Measurements from ENCODE around the gene CRYL1.

Gene CRYL1

GRCh38 chr13:20408181-20408580 is 117.5 kb downstream of the CRYL1 start:
- TF ChIP-seq, protein P1, sequence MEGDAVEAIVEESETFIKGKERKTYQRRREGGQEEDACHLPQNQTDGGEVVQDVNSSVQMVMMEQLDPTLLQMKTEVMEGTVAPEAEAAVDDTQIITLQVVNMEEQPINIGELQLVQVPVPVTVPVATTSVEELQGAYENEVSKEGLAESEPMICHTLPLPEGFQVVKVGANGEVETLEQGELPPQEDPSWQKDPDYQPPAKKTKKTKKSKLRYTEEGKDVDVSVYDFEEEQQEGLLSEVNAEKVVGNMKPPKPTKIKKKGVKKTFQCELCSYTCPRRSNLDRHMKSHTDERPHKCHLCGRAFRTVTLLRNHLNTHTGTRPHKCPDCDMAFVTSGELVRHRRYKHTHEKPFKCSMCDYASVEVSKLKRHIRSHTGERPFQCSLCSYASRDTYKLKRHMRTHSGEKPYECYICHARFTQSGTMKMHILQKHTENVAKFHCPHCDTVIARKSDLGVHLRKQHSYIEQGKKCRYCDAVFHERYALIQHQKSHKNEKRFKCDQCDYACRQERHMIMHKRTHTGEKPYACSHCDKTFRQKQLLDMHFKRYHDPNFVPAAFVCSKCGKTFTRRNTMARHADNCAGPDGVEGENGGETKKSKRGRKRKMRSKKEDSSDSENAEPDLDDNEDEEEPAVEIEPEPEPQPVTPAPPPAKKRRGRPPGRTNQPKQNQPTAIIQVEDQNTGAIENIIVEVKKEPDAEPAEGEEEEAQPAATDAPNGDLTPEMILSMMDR (IDR thresholded peaks at IDR 0.05; ENCODE audit: insufficient read depth, missing control alignments) = no peak
- FAIRE-seq = no peak
- DNase-seq (ENCODE audit: insufficient read length, low spot score) = no peak

DNA sequence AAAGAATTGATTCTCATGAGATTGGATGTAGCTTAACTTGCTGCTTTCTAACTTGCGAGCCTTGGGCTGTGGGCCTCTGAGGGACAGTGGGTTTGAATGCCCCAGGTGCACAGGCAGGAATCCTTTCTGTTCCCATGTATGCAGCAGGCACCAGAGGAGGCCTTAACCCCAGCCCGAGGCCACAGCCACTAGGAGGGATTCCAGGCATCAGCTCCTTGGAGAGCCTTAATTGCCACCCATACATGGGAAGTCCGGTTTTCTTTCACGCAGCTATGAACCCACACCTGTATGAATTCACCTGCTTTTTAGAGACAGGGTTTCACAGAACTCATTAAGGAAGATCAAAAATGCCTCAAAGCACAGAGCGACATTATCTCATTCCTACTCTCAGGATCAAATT is 117.9 kb downstream of the CRYL1 start:
- no peak for DNase-seq (ENCODE audit: insufficient read length, low spot score)
- TF ChIP-seq, protein P1 (IDR thresholded peaks at IDR 0.05; ENCODE audit: insufficient read depth, missing control alignments) = no peak
- no peak for FAIRE-seq

GRCh38 chr13:20405691-20406090 is 120.0 kb downstream of the CRYL1 start:
- no peak for DNase-seq (ENCODE audit: insufficient read length, low spot score)
- no peak for FAIRE-seq
- TF ChIP-seq, protein P1 (IDR thresholded peaks at IDR 0.05; ENCODE audit: insufficient read depth, missing control alignments) = no peak

GRCh38 chr13:20404488-20405222 is 121.0 kb downstream of the CRYL1 start:
- TF ChIP-seq, protein P1 (IDR thresholded peaks at IDR 0.05; ENCODE audit: insufficient read depth, missing control alignments) = no peak
- FAIRE-seq = no peak
- DNase-seq (ENCODE audit: insufficient read length, low spot score) = no peak

DNA sequence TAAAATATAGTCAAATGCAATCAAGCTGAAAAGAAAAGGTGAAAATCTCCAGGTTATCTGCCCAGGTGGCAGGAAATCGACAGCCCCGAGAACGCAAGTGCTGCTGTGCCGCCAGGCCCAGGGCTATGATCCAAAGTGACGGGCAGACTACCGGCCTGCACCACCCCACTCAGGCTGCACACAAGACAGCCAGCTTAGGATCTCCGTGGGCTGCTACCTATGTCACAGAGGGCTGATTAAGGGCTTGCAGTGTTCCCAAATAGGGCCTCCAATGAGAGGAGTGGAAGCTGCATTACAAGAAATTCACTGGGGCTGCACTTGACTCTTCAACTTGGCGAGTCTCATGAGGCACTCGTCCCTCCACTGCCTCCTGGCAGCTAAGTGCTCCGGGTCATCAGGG is 121.8 kb downstream of the CRYL1 start:
- FAIRE-seq = no peak
- DNase-seq (ENCODE audit: insufficient read length, low spot score) = no peak
- TF ChIP-seq, protein P1 (IDR thresholded peaks at IDR 0.05; ENCODE audit: insufficient read depth, missing control alignments) = no peak

DNA sequence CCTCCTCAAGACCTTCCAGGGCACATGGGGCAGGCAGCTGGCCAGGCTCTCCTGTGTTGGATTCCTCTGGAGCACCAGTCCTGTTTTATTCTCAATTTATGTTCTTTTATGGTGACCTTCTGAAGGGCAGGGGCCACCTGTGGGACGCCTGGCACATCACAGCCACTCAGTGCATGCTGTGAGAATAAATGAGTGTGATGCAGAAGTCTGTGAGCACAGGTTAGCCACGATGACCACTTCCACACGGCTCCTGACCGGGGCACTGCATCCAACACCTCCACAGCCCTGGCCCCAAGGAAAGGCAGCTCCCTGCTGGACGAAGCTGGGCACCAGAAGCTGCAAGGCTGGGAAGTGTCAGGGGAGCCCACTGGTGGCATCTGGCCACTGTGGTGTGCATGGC is 122.8 kb downstream of the CRYL1 start:
- TF ChIP-seq, protein P1 (IDR thresholded peaks at IDR 0.05; ENCODE audit: insufficient read depth, missing control alignments) = no peak
- no peak for DNase-seq (ENCODE audit: insufficient read length, low spot score)
- FAIRE-seq = no peak

Measured in D721Med (cell line).